A549 (cell line): ENCODE data around the gene ADAM10. TPM values are rescaled to one million over a fixed set of nuclear protein-coding genes. Genes with fewer than 3 reads are reported as not detected.

Experiments
- ATAC-seq, 2 experiments: fragments of 200-7000 bp in 1 of 2; fragments of >200 bp in 1 of 2; cut with Nextera tagmentation in 1 of 2; cut with Tn5 transposase in 1 of 2; 3 replicates each; pipeline versions ENCODE4 v1.8.0 to v1.9.1; 2018 to 2020; ENCODE audit warnings: mild to moderate bottlenecking in 1 of 2, moderate library complexity in 1 of 2
- CTCF ChIA-PET: fragments of 300-600 bp; sonication (Branson Sonifier 250); formaldehyde crosslinking; extraction: SDS; loops from one replicate; lab custom pipeline; 2021; ENCODE audit warnings: antibody characterized with exemption, inconsistent platforms; lab: Yijun Ruan, JAX
- POLR2A ChIA-PET: fragments of 350-600 bp; formaldehyde crosslinking; extraction: SDS; loops from one replicate; lab custom pipeline; 2021; ENCODE audit warnings: antibody characterized with exemption, inconsistent platforms; lab: Yijun Ruan, JAX
- DNase-seq, 2 experiments: peaks; one replicate each; pipeline versions ENCODE4 v3.0.0 to v3.0.0-alpha.2; 2011 to 2016; ENCODE audit warnings: low read depth in 1 of 2, low spot score in 1 of 2
- FAIRE-seq: peaks from 2 replicates; lab custom pipeline; 2011; peaks lifted over from hg19 to GRCh38; lab: Jason Lieb, UNC
- H3K27ac ChIP-seq, 2 experiments: fragments of >200 bp; sonication (Bioruptor Twin); formaldehyde crosslinking; 3 replicates each; pipeline ENCODE4 v1.5.1; 2016 to 2017
- H3K4me1 ChIP-seq: fragments of >200 bp; sonication (Bioruptor Twin); formaldehyde crosslinking; 3 replicates; pipeline ENCODE4 v1.6.1; 2016
- H3K4me2 ChIP-seq: fragments of >200 bp; sonication (Bioruptor Twin); formaldehyde crosslinking; 3 replicates; pipeline ENCODE4 v1.6.1; 2016
- H3K4me3 ChIP-seq: fragments of >200 bp; sonication (Bioruptor Twin); formaldehyde crosslinking; 3 replicates; pipeline ENCODE4 v1.5.1; 2016
- H3K9me3 ChIP-seq: fragments of >200 bp; sonication (Bioruptor Twin); formaldehyde crosslinking; 3 replicates; pipeline ENCODE4 v1.6.1; 2016
- CBX8 ChIP-seq: fragments of 200-600 bp; sonication (generic); IDR thresholded peaks from 2 replicates; pipeline ENCODE4 v1.6.1; 2016
- CEBPB ChIP-seq, 2 experiments: fragments of >200 bp in 1 of 2; sonication (Bioruptor Twin) in 1 of 2; formaldehyde crosslinking in 1 of 2; IDR thresholded peaks; 2 replicates each; pipeline ENCODE4 v1.6.1; 2012 to 2016
- CHD2 ChIP-seq: fragments of 150-350 bp; IDR thresholded peaks from 2 replicates; pipeline ENCODE4 v1.6.1; 2014; ENCODE audit warnings: low read length; ENCODE audit not compliant: partially characterized antibody
- EHF ChIP-seq: fragments of 250-450 bp; sonication (Bioruptor Pico); IDR thresholded peaks from 2 replicates; pipeline ENCODE4 v1.5.0; 2020; ENCODE audit warnings: mild to moderate bottlenecking
- ELK1 ChIP-seq: fragments of 150-350 bp; IDR thresholded peaks from 2 replicates; pipeline ENCODE4 v1.6.1; 2014; ENCODE audit warnings: low read depth, mild to moderate bottlenecking, low read length
- ESRRA ChIP-seq: fragments of 150-350 bp; IDR thresholded peaks from 2 replicates; pipeline ENCODE4 v1.6.1; 2014; ENCODE audit warnings: mild to moderate bottlenecking, low read length, borderline replicate concordance
- FOSB ChIP-seq: fragments of 250-450 bp; sonication (Bioruptor Pico); IDR thresholded peaks from 2 replicates; pipeline ENCODE4 v1.5.0; 2020; ENCODE audit warnings: mild to moderate bottlenecking, moderate library complexity
- FOXS1 ChIP-seq: fragments of 250-450 bp; sonication (Bioruptor Pico); IDR thresholded peaks from 2 replicates; pipeline ENCODE4 v1.5.0; 2020; ENCODE audit warnings: mild to moderate bottlenecking, moderate library complexity
- HEYL ChIP-seq: fragments of 250-450 bp; sonication (Bioruptor Pico); IDR thresholded peaks from 2 replicates; pipeline ENCODE4 v1.8.0; 2021; ENCODE audit warnings: mild to moderate bottlenecking, moderate library complexity
- HOXB13 ChIP-seq: fragments of 250-450 bp; sonication (Bioruptor Pico); IDR thresholded peaks from 2 replicates; pipeline ENCODE4 v1.5.0; 2020; ENCODE audit warnings: low read depth, mild to moderate bottlenecking, moderate library complexity
- HOXB5 ChIP-seq: fragments of 250-450 bp; sonication (Bioruptor Pico); IDR thresholded peaks from 2 replicates; pipeline ENCODE4 v1.5.0; 2020; ENCODE audit warnings: mild to moderate bottlenecking, moderate library complexity
- MAFK ChIP-seq: fragments of 450-650 bp; IDR thresholded peaks from 2 replicates; pipeline ENCODE4 v1.6.1; 2014; ENCODE audit not compliant: partially characterized antibody
- MAZ ChIP-seq: fragments of 150-350 bp; IDR thresholded peaks from 2 replicates; pipeline ENCODE4 v1.6.1; 2014; ENCODE audit warnings: antibody characterized with exemption, low read depth, low read length, borderline replicate concordance
- NFE2L2 ChIP-seq: fragments of 150-350 bp; conservative IDR thresholded peaks from 2 replicates; pipeline ENCODE4 v1.6.1; 2014; ENCODE audit warnings: low read length
- NR3C1 ChIP-seq: fragments of >200 bp; sonication (Bioruptor Twin); formaldehyde crosslinking; IDR thresholded peaks from 3 replicates; pipeline ENCODE4 v1.6.1; 2017
- POLR2AphosphoS2 ChIP-seq: conservative IDR thresholded peaks from 2 replicates; pipeline ENCODE4 v1.6.1; 2012; ENCODE audit warnings: low read length, improper control_type of control experiment, inconsistent platforms
- RAD21 ChIP-seq, 2 experiments: fragments of >200 bp in 1 of 2; sonication (Bioruptor Twin) in 1 of 2; formaldehyde crosslinking in 1 of 2; IDR thresholded peaks in 1 of 2; conservative IDR thresholded peaks in 1 of 2; 2 replicates in 1 of 2; 3 replicates in 1 of 2; pipeline ENCODE4 v1.6.1; 2012 to 2018; ENCODE audit warnings: inconsistent platforms in 1 of 2
- RCOR1 ChIP-seq: fragments of 150-350 bp; IDR thresholded peaks from 2 replicates; pipeline ENCODE4 v1.6.1; 2014; ENCODE audit warnings: antibody characterized with exemption, low read length, low read depth
- RFX5 ChIP-seq: fragments of 450-650 bp; IDR thresholded peaks from 2 replicates; pipeline ENCODE4 v1.7.1; 2014; ENCODE audit warnings: antibody characterized with exemption, mild to moderate bottlenecking, moderate library complexity
- SMC3 ChIP-seq: fragments of >200 bp; sonication (Bioruptor Twin); formaldehyde crosslinking; IDR thresholded peaks from 3 replicates; pipeline ENCODE4 v1.6.1; 2018; ENCODE audit warnings: inconsistent platforms
- TFCP2L1 ChIP-seq: fragments of 250-450 bp; sonication (Bioruptor Pico); IDR thresholded peaks from 2 replicates; pipeline ENCODE4 v1.5.0; 2021; ENCODE audit warnings: mild to moderate bottlenecking
- USF2 ChIP-seq: fragments of 450-650 bp; IDR thresholded peaks from 2 replicates; pipeline ENCODE4 v1.6.1; 2014; ENCODE audit warnings: antibody characterized with exemption
- ZC3H11A ChIP-seq: fragments of 450-650 bp; IDR thresholded peaks from 2 replicates; pipeline ENCODE4 v1.6.1; 2014; ENCODE audit warnings: antibody characterized with exemption, mild to moderate bottlenecking
- ZFP36 ChIP-seq: fragments of 450-650 bp; IDR thresholded peaks from 2 replicates; pipeline ENCODE4 v1.6.1; 2014; ENCODE audit warnings: borderline replicate concordance; ENCODE audit not compliant: partially characterized antibody
- ZSCAN20 ChIP-seq: fragments of 250-450 bp; sonication (Bioruptor Pico); IDR thresholded peaks from 2 replicates; pipeline ENCODE4 v1.8.0; 2022; ENCODE audit warnings: mild to moderate bottlenecking, moderate library complexity
- WGBS: methylation state at CpG from one replicate; pipeline ENCODE4 v1.1.6; 2017; ENCODE audit errors: missing lambda C conversion rate; 5-methylcytosine and 5-hydroxymethylcytosine counted together
- polyA plus RNA-seq, 4 experiments: library from polyadenylated mRNA; depleted of rRNA in 3 of 4; stranded (reverse); fragments of >200 nt; fragmentation: RNase III in 1 of 4; extraction: RNeasy Plus Mini Kit Qiagen cat#74134 plus additional on column Dnase treatment in 1 of 4; gene quantifications; 2 replicates in 3 of 4; 3 replicates in 1 of 4; pipeline ENCODE4 v1.2.3, GENCODE V29; 2011 to 2017
- TF ChIP-seq, protein P1 (sequence below): fragments of 250-450 bp; sonication (Bioruptor Pico); IDR thresholded peaks from 2 replicates; pipeline ENCODE4 v1.5.0; 2020; ENCODE audit warnings: low read depth, mild to moderate bottlenecking, moderate library complexity
- TF ChIP-seq, protein P2 (sequence below): fragments of >200 bp; sonication (Bioruptor Twin); formaldehyde crosslinking; IDR thresholded peaks from 3 replicates; pipeline ENCODE4 v1.6.1; 2016
- TF ChIP-seq, protein P3 (sequence below): fragments of >200 bp; sonication (Bioruptor Twin); formaldehyde crosslinking; IDR thresholded peaks from 2 replicates; pipeline ENCODE4 v1.6.1; 2016
- TF ChIP-seq, protein P4 (sequence below): IDR thresholded peaks from 2 replicates; pipeline ENCODE4 v1.6.1; 2012; ENCODE audit warnings: low read depth, borderline replicate concordance
- TF ChIP-seq, protein P5 (sequence below): fragments of 200-600 bp; sonication (generic); IDR thresholded peaks from 2 replicates; pipeline ENCODE4 v1.6.1; 2016; ENCODE audit warnings: antibody characterized with exemption, mild to moderate bottlenecking, moderate library complexity

ADAM10 gene
- polyA plus RNA-seq, 2 of the 4 experiments (the other 2 are of a cell fraction) = 200 to 210 TPM

- peak; percentile 51 for FAIRE-seq
- TF ChIP-seq ZSCAN20 (CRISPR knock-in tag) (no peak), RAD21 (conservative IDR thresholded peaks at IDR 0.05 in 1 of 2, IDR thresholded peaks at IDR 0.05 in 1 of 2) (no peak), NR3C1 (no peak), MAZ (no peak), HEYL (CRISPR knock-in tag) (no peak), CEBPB (IDR thresholded peaks at IDR 0.05) (no peak), ELK1 (no peak), CBX8 (no peak), HOXB5 (CRISPR knock-in tag) (no peak), MAFK (no peak), CHD2 (no peak), ESRRA (no peak), POLR2AphosphoS2 (no peak), RCOR1 (no peak), SMC3 (no peak), HOXB13 (CRISPR knock-in tag) (no peak), USF2 (no peak)
- TF ChIP-seq, protein P1, sequence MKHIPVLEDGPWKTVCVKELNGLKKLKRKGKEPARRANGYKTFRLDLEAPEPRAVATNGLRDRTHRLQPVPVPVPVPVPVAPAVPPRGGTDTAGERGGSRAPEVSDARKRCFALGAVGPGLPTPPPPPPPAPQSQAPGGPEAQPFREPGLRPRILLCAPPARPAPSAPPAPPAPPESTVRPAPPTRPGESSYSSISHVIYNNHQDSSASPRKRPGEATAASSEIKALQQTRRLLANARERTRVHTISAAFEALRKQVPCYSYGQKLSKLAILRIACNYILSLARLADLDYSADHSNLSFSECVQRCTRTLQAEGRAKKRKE = no peak
- TF ChIP-seq, protein P2, sequence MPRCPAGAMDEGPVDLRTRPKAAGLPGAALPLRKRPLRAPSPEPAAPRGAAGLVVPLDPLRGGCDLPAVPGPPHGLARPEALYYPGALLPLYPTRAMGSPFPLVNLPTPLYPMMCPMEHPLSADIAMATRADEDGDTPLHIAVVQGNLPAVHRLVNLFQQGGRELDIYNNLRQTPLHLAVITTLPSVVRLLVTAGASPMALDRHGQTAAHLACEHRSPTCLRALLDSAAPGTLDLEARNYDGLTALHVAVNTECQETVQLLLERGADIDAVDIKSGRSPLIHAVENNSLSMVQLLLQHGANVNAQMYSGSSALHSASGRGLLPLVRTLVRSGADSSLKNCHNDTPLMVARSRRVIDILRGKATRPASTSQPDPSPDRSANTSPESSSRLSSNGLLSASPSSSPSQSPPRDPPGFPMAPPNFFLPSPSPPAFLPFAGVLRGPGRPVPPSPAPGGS = no peak
Observed at GRCh38 chr15:58590926-58591325, 158.6 kb downstream of the ADAM10 start.

DNA sequence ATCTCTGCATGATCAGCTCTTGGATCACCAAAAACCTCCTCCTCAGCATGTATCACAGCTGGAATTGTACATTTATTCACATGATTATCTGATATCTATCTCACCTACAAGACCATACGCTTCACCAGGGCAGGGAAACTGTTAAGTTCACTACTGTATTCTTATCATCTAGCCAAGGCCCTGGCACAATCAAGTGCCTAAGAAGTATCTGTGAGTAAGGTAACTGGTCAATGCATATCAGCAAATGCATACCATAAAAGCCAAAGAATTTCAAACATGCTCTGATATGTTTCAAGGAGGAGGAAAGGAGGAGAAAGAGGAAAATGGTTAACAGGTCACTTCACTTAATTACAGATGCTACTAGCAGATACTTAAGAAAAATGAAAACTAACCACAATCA is 159.3 kb downstream of the ADAM10 start:
- ChIA-PET CTCF (interaction anchor here (1.5 kb wide), 1 partner anchor 54 kb away, joined by 3 read pairs; no protein-coding TSS in a partner anchor), POLR2A (no interaction called here)
- H3K4me3 ChIP-seq = no peak overlapping the region
- peak; percentile 32 for FAIRE-seq
- WGBS = 93% methylated on average over 1 of the region's 1 CpG
- no peak for TF ChIP-seq EHF
- TF ChIP-seq RFX5 = no peak
- no peak for TF ChIP-seq TFCP2L1 (CRISPR knock-in tag)
- no peak for TF ChIP-seq NFE2L2
- no peak for TF ChIP-seq ZFP36
- no peak for TF ChIP-seq FOSB (CRISPR knock-in tag)
- TF ChIP-seq, protein P3, sequence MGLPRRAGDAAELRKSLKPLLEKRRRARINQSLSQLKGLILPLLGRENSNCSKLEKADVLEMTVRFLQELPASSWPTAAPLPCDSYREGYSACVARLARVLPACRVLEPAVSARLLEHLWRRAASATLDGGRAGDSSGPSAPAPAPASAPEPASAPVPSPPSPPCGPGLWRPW = no peak
- TF ChIP-seq, protein P4, sequence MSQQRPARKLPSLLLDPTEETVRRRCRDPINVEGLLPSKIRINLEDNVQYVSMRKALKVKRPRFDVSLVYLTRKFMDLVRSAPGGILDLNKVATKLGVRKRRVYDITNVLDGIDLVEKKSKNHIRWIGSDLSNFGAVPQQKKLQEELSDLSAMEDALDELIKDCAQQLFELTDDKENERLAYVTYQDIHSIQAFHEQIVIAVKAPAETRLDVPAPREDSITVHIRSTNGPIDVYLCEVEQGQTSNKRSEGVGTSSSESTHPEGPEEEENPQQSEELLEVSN = no peak
- TF ChIP-seq, protein P5, sequence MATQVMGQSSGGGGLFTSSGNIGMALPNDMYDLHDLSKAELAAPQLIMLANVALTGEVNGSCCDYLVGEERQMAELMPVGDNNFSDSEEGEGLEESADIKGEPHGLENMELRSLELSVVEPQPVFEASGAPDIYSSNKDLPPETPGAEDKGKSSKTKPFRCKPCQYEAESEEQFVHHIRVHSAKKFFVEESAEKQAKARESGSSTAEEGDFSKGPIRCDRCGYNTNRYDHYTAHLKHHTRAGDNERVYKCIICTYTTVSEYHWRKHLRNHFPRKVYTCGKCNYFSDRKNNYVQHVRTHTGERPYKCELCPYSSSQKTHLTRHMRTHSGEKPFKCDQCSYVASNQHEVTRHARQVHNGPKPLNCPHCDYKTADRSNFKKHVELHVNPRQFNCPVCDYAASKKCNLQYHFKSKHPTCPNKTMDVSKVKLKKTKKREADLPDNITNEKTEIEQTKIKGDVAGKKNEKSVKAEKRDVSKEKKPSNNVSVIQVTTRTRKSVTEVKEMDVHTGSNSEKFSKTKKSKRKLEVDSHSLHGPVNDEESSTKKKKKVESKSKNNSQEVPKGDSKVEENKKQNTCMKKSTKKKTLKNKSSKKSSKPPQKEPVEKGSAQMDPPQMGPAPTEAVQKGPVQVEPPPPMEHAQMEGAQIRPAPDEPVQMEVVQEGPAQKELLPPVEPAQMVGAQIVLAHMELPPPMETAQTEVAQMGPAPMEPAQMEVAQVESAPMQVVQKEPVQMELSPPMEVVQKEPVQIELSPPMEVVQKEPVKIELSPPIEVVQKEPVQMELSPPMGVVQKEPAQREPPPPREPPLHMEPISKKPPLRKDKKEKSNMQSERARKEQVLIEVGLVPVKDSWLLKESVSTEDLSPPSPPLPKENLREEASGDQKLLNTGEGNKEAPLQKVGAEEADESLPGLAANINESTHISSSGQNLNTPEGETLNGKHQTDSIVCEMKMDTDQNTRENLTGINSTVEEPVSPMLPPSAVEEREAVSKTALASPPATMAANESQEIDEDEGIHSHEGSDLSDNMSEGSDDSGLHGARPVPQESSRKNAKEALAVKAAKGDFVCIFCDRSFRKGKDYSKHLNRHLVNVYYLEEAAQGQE = no peak
- no peak for TF ChIP-seq POLR2AphosphoS2
- no peak for TF ChIP-seq FOXS1 (CRISPR knock-in tag)
- TF ChIP-seq ZC3H11A = no peak
- TF ChIP-seq RAD21 (conservative IDR thresholded peaks at IDR 0.05 in 1 of 2, IDR thresholded peaks at IDR 0.05 in 1 of 2) = no peak
- peaks cover 18% of the 10 kb centered on the region; the same call in 1 of the 3 replicates for H3K4me1 ChIP-seq
- ATAC-seq = no peak
- no peak overlapping the region for H3K27ac ChIP-seq
- no peak for DNase-seq
- H3K4me2 ChIP-seq = no peak overlapping the region
- H3K9me3 ChIP-seq = no peaks in the 10 kb centered on the region

More at GRCh38 chr15:58590926-58591325, 158.6 kb downstream of the ADAM10 start:
- Histone ChIP-seq H3K4me2 (no peak overlapping the region), H3K27ac (no peak overlapping the region), H3K9me3 (no peaks in the 10 kb centered on the region), H3K4me1 (peaks cover 25% of the 10 kb centered on the region; the same call in 2 of the 3 replicates), H3K4me3 (no peak overlapping the region)
- ATAC-seq (no peak), DNase-seq (no peak)
- ChIA-PET CTCF (interaction anchor here (0.8 to 1.2 kb wide), 2 partner anchors 42 to 50 kb away, joined by 3 read pairs; no protein-coding TSS in a partner anchor), POLR2A (no interaction called here)
- WGBS = 37% methylated on average over 1 of the region's 1 CpG
